NCI-H128 (cell line): ENCODE measurements around the gene FHAD1.

Experiments
- DNase-seq: peaks from one replicate; lab custom pipeline; 2025; ENCODE audit not compliant: unreplicated experiment; lab: John Stamatoyannopoulos, UW

FHAD1 gene

DNA sequence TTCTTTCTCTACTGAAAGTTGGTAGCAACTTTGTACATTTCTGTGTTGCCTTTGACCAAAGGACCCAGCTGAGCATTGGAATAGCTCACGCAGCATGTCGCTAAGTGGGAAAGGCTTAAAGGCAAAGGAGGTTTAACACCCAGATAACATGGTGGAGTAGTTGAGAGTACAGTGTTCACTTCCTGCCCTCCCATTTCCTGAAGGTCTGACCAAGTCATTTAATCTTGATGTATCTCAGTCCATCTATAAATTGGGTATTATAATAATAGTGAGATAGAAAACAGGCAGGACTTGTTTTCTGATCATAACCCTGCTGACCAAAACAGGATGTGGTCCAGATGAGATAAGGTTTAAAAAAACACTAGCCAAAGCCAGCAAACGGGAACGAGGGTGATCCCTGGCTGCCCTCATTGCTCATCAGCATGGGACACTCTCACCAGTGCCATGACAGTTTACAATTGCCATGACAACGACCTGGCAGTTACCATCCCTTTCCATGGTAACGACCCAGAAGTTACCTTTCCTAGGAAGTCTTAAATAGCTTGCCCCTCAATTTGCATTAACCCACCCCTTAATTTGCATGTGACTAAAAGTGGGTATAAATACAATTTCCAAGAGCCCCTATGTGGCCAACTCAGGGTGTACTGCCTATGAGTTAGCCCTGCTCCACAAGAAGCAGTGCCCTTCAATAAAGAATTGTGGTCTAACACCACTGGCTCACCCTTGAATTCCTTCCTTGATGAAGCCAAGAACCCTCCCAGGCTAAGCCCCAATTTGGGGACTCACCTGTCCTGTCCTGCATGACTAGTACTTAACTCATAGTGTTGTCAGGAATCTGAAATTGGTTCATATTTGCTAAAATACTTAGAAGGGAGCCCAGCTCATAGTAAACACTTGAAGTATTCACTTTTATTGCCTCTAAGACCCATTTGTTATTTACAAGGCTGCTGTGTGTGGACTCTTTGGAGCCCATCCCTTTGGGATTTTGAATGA lies 28.4 kb upstream of the FHAD1 start:
- no peak for DNase-seq

DNA sequence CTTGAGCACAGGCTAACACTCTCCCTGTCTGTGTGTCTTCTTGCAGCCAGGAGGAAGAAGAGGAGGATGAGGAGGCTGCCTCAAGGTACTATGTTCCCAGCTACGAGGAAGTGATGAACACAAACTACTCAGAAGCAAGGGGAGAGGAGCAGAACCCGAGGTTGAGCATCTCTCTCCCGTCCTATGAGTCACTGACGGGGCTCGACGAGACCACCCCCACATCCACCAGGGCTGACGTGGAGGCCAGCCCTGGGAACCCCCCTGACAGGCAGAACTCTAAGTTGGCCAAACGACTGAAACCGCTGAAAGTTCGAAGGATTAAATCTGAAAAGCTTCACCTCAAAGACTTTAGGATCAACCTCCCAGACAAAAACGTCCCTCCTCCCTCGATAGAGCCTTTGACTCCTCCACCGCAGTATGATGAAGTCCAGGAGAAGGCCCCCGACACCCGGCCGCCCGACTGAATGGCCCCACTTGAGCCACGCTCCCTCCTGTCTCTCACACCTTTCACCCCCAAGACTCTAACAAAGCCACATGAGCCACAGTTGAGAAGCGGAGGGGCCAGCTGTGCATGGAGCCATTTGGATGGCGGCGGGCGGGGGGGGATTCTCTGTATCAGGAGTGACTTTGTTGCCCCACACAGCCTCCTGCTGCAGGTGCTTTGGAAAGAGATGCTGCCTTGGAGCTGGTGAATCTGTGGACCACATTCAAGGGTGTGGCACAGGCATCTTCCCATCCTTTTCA lies 27.6 kb upstream of the FHAD1 start:
- DNase-seq: no peak

DNA sequence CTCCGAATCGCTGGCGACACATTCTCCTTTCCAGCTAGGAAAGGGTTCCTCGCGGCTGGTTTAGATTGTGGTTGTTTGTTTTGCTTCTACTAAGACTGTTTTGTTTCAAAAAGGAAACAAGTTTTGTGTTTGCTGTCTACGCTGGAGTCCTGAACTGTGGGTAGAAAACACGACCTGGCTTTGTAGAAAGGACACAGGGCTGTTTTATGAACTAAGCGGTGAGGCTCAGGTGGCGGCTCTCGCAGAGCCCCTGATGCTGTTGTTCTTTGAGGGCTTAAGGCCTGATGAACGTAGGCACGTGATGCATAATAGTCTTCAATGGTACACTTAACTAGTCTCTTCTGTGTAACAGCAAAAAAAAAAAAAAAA lies 27.0 kb upstream of the FHAD1 start:
- no peak for DNase-seq

DNA sequence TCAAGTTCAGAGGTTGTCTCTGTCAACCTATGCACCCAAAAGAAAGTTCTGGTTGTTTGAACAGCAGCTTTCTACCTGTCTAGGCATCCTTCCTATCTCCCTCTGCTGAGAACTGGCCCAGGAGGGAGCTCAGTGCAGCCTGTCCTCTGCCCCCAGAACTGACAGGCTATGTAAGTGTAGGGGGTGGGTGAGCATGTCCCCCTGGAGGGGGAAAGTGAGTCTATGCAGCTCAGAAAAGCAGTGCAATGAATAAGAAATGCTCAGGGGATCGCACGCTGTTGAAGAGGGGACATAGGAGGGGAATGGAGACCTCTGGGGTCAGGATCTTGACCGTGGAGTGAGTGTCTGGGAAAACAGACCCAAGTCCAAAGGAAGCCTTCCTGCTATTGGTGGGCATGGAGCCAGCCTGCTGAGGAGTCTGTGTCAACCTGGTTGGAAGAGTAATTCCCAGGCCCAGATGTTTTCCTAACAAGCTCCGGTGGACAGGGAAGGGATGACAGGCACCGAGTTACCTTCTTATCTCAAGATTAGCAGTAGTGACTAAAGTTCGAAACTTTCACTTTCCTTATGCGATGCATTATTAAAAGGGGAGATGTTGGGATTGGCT lies 26.1 kb upstream of the FHAD1 start:
- DNase-seq: no peak

DNA sequence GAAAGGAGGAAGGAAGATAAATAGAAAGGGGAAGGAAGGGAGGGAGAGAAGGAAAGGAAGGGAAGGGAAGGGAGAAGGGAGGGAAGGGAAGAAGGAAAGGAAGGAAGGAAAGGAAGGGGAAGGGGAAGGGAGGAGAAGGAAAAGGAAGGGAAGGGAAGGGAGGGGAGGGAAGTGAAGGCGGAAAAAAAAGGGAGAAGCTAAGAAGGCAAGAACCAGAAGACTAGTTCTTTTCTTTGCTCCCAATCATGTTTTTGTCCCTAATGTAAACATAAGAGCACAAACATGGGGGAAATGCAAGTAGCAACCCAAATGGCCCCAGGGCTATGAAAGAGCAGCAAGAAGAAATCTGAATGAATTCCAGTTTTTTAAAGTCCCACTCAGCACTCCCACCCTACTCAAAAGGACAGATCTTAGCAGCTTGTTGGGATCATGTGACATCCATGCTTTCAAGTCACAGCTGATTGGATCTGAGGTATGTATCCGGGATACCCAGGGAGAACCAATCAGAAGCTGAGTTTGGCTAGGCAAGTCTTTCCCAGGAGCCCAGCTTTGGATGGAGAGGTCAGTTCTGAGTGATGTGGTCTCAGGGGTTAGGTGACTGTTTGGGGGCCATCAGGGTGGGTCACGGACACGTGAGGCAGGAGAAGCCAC lies 24.2 kb upstream of the FHAD1 start:
- no peak for DNase-seq

DNA sequence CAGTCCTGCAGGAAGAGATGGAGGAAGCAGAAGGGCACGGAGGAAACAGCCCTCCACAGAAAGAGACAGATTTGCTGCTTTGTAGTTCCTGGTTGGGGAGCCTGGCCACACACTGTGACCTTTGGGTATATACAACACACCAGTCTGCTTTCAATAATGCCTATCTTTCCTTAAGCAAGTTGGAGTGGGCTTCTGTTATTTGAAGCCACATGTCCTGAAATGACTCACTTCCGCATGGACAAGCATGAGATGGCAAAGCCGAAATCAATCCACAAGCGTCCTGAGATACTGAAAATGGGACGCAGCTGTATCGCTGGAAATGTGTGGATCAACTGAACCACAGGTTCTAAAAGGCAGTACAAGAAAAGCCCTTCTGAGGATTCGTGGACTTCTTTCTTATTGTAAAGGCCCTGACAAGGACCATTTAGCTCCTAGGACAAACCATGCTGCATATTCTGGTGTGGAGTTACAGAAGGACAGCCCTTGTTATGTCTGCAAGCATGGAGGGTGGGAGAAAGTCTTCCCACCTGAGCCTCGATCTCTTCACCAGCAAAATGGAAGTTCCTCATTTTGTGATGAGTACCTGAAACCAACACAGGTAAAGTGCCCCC lies 22.7 kb upstream of the FHAD1 start:
- no peak for DNase-seq

DNA sequence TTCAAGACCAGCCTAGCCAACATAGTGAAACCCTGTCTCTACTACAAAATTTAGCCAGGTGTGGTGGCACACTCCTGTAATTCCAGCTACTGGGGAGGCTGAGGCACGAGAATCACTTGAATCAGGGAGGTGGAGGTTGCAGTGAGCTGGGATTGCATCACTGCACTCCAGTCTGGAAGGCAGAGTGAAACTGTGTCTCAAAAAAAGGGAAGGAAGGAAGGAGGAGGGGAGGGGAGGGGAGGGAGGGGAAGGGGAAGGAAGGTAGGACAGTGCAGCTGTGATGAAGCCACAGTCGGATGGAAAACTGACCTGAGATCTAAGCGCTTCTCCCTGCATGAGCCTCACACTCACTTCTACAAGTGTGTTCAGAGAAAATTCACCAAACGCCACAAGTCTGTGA lies 22.0 kb upstream of the FHAD1 start:
- DNase-seq: no peak

DNA sequence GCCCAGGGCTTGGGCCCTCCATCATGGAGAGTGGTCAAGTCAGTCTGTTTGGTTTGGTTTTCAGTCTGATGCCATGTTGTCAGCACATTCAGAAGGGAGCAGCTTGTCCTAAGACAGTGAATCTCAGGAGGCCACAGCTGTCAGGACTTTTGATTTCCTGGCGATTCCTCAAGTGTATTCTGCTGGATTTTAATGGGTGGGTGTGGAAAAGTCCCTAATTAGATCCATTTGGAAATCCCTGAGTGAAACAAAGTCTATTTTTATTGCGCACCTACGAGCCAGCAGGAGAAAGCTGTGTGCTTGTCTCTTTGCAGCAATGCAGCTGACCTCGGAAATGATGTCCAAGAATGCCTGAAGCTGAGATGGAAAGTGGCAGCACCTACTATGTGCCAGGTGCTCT lies 21.6 kb upstream of the FHAD1 start:
- no peak for DNase-seq

DNA sequence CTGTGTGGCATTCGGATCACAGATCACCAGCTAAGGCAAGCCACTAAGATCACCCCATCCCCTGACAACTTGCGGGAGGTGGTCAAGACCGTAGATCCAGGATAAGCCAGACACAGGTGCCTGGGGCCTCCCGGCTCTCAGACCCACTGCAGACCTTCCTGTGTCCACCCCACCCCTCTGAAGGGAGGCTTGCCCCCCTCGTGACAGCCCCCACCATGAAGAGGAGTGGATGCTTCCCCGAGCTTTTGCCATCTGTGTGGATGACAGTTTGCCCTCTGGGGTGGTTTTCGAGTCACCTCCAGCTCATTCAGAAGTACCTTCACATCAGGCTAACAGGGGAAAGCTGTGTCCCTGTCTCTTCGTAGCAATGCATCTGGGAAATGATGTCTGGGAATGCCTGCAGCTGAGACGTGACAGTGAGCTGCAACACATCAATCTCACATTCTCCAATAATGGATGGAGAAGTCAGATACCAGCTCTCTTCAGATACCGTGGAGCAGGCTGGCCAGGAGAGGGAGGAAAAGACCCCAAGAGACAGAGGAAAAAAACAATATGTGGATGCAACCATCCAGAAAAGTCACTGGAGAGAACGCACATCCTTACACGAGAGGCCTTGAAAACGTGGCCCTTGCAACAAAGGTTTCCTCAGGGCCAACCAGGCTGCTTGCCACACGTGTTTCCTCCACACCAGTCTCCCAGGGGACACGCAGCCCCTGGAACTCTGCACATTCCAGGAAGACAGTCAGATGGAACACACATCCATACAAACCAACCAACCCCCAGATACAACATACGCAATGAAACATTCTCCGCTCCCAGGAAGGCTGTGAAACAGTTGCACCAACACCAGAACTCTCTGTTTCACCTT lies 20.4 kb upstream of the FHAD1 start:
- DNase-seq: no peak

DNA sequence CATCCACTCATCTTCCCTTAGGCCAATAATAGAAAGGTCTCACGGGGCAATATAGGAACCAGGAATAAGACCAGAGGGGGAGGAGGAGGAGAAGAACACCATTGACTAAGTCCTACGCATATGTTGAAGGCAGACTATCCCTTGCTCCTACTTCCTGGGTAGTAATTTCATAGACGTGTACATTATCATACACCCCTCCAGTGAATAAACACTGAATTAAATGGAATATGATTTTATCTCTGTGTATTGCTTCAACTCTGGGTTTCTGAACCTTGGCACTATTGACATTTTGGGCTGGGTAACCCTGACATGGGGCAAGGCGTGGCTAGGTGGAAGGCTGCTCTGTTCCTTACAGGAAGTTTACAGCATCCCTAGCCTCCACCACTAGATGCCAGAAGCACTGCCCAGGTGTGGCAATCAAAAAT lies 17.3 kb upstream of the FHAD1 start:
- no peak for DNase-seq

DNA sequence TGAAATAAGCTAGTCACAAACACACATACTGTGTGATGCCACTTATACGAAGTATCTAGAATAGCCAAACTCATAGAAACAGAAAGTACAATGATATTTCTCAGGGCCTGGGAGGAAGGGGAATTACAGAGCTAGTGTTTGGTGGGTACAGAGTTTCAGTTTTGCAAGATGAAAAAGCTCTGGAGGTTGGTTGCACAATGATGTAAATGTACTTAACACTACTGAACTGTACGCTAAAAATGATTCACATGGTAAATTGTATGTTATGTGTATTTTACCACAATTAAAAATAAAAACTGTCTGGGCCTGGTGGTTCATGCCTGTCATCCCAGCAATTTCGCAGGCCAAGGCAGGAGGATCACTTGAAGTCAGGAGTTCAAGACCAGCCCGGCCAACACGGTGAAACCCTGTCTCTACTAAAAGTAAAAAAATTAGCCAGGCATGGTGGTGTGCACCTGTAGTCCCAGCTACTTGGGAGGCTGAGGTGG lies 15.3 kb upstream of the FHAD1 start:
- DNase-seq: no peak

DNA sequence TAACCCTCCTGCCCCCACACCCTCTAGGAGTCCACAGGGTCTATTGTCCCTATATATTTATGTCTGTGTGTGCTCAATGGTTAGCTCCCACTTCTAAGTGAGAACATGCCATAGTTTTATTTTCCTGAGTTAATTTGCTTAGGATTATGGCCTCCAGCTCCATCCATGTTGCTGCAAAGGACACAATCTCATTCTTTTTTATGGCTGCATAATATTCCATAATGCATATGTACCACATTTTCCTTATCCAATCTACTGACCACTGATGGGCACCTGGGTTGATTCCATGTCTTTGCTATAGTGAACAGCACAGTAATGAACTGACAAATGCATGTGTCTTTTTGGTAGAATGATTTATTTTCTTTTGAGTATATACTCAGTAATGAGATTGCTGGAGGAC lies 13.3 kb upstream of the FHAD1 start:
- DNase-seq: no peak

DNA sequence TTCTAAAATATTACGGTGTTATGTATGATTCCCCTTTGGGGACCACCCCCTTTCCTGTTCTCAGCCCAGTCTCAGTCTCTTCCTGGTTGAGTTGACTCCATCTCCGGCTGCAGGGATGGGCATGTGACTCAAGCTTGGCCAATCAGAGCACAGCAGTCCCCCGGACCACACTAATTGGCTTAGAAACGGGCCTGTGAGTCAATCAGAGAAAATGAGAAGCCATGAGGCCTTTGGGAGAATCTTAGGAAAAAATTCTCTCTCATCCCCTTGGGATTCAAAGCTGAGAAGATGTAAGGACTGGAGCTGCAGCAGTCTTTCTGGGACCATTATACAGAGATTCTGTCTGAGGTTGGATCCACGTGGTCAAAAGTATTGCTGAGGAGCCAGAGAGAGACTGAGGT lies 10.7 kb upstream of the FHAD1 start:
- DNase-seq: no peak

DNA sequence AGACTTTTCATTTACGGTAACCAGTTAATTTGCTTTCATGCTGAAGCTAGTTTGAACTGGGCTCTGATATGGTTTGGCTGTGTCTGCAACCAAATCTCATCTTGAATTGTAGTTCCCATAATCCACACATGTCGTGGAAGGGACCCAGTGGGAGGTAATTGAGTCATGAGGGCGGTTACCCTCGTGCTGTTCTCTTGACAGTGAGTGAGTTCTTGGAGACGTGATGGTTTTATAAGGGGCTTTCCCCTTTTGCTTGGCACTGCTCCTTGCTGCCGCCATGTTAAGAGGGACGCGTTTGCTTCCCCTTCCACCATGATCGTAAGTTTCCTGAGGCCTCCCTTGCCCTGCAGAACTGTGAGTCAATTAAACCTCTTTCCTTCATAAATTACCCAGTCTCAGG lies 10.3 kb upstream of the FHAD1 start:
- no peak for DNase-seq

DNA sequence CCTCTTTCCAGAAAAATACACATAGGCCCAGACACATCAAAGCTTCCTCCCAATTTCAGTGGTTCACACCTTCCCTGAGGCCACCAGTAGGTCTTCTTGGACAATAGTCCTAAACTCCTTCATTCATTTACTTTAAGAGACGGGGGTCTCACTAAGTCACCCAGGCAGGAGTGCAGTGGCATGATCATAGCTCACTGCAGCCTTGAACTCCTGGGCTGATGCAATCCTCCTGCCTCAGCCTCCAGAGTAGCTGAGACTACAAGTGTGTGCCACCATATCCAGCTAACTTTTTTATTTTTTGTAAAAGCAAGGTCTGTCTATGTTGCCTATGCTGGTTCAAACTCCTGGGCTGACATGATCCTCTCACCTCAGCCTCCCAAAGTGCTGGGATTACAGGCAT lies 8.2 kb upstream of the FHAD1 start:
- DNase-seq: no peak

DNA sequence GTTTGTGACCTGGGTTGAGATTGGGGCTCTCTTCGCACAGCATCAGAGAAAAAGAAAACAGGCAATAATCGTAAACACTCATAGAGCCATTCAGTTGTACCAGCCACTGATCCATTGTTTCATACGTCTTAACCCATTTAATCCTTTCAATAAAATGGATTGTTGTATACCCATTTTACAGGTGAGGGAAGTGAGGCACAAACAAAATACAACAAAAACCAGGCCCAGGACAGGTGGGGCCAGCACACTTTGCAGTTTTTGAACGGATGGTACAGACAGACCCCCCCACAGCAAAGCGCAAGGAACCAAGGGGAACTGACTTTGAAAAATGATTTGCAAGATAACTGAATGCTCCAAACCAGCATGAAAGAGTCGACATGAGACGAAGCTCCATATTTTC lies 4.3 kb upstream of the FHAD1 start:
- no peak for DNase-seq

DNA sequence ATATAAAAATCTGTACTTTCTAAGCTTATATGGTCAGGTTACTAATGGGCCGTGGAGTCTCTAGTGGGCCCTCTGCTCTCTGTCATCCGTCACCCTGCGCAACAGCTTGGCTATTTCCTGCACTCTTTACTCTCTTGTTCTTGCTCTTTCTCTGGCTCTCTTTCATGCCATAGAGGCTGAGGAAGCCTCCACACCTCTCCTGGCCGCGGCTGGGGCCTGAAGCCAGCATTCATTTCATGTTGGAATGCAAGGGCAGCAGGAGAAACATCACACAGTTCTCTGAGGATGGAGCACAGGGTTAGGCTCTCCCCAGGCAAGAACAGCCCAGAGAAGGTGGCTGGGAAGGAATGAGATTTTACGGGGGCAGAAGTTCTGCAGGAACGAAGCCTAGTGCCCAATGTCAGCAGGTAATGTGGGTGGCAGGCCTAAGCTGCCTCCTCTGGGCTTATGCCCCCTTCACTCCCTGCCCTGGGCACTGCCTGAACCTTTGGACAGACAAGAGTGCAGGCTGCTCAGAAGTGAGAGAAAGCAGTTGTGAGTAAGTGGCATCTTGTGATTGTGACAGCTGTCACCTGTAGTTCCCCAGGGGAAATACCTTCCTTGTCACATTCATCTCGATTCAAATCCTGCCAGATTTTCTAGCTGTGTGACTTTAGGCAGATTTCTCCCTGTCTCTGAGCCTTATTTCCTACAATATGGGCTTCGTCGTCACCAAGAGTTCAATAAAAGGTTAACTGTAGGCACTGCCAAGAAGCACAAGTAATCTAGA lies 3.6 kb upstream of the FHAD1 start:
- no peak for DNase-seq

DNA sequence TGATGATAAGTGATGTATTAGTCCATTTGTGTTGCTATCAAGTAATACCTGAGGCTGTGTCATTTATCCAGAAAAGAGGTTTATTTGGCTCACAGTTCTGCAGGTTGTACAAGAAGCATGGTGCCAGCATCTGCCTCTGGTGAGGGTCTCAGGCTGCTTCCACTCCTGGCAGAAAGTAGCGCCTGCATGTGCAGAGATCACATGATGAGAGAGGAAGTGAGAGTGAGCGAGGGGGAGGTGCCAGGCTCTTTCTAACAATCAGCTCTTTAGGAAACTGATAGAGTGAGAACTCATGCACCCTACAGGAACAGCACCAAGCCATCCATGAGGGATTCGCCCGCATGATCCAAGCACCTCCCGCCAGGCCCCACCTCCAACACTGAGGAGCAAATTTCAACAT lies 2.2 kb upstream of the FHAD1 start:
- DNase-seq: no peak
